Measurements from ENCODE around the gene OR5H6.

Gene OR5H6

DNA sequence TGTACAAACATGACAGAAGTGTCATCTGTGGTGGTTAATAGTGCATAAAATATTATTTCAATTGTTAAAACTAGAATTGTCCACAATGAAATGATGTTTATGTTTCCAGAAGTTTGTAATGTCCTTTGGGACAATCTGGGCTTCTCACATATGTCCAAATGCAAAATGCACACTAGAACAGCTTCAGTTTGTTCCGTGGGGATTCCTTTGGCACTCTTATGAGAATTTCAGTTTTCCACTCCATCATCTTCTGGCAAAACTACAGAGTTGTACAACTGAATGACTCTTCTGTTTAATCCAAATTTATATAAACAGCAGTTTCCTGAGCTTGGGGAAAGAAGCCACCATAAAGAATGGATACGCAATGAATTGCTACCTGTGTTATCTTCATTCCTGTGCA lies 2.0 kb upstream of the OR5H6 start:
- Histone ChIP-seq H3K27ac (ENCODE audit: low read depth, low read length) (no peak overlapping the region), H3F3A (ENCODE audit: control insufficient read depth, insufficient read depth) (no peaks in the 10 kb centered on the region), H3K27me3 (ENCODE audit: control insufficient read depth, low read length) (no peaks in the 10 kb centered on the region), H3K36me3 (ENCODE audit: control insufficient read depth, low read length) (no peaks in the 10 kb centered on the region), H3K79me2 (ENCODE audit: control insufficient read depth, low read length) (no peaks in the 10 kb centered on the region), H3K9me2 (replicated peaks; ENCODE audit: control insufficient read depth, low read length) (no peaks in the 10 kb centered on the region), H3K4me3 (ENCODE audit: low read length) (no peak overlapping the region), H3K9me3 (ENCODE audit: control insufficient read depth, insufficient read depth, low read length) (no peaks in the 10 kb centered on the region), H3K4me1 (ENCODE audit: control insufficient read depth, low read length) (no peaks in the 10 kb centered on the region), H4K20me1 (ENCODE audit: control insufficient read depth, insufficient read depth, low read depth, low read length) (no peaks in the 10 kb centered on the region), H3K4me2 (ENCODE audit: low read length) (no peak overlapping the region)
- TF ChIP-seq EZH2phosphoT487 (IDR thresholded peaks at IDR 0.05; ENCODE audit: borderline replicate concordance, low read length) = no peak
- TF ChIP-seq, protein P1, sequence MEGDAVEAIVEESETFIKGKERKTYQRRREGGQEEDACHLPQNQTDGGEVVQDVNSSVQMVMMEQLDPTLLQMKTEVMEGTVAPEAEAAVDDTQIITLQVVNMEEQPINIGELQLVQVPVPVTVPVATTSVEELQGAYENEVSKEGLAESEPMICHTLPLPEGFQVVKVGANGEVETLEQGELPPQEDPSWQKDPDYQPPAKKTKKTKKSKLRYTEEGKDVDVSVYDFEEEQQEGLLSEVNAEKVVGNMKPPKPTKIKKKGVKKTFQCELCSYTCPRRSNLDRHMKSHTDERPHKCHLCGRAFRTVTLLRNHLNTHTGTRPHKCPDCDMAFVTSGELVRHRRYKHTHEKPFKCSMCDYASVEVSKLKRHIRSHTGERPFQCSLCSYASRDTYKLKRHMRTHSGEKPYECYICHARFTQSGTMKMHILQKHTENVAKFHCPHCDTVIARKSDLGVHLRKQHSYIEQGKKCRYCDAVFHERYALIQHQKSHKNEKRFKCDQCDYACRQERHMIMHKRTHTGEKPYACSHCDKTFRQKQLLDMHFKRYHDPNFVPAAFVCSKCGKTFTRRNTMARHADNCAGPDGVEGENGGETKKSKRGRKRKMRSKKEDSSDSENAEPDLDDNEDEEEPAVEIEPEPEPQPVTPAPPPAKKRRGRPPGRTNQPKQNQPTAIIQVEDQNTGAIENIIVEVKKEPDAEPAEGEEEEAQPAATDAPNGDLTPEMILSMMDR (IDR thresholded peaks at IDR 0.05; ENCODE audit: low read depth, low read length, poor library complexity, severe bottlenecking) = no peak

DNA sequence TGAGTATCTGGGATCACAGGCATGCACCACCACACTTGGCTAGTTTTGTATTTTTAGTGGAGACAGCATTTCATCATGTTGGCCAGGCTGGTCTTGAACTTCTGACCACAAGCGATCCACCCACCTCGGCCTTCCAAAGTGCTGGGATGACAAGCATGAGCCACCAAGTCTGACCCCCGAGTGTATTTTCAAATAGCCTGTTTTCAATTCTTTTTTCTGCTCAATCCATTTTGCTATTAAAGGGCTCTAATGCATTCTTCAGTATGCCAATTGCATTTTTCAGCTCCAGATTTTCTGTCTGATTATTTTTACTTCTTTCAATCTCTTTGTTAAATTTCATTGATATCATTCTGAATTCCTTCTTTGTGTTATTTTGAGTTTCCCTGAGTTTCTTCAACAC lies 5.8 kb downstream of the OR5H6 start:
- Histone ChIP-seq H3K79me2 (ENCODE audit: control insufficient read depth, low read length) (no peaks in the 10 kb centered on the region), H3K4me2 (ENCODE audit: low read length) (no peak overlapping the region), H3K4me3 (ENCODE audit: low read length) (no peak overlapping the region), H3K27me3 (ENCODE audit: control insufficient read depth, low read length) (no peaks in the 10 kb centered on the region), H4K20me1 (ENCODE audit: control insufficient read depth, insufficient read depth, low read depth, low read length) (no peaks in the 10 kb centered on the region), H3K36me3 (ENCODE audit: control insufficient read depth, low read length) (no peaks in the 10 kb centered on the region), H3F3A (ENCODE audit: control insufficient read depth, insufficient read depth) (no peaks in the 10 kb centered on the region), H3K9me2 (replicated peaks; ENCODE audit: control insufficient read depth, low read length) (no peaks in the 10 kb centered on the region), H3K27ac (ENCODE audit: low read depth, low read length) (no peak overlapping the region), H3K4me1 (ENCODE audit: control insufficient read depth, low read length) (no peaks in the 10 kb centered on the region), H3K9me3 (ENCODE audit: control insufficient read depth, insufficient read depth, low read length) (no peaks in the 10 kb centered on the region)
- TF ChIP-seq, protein P1 (IDR thresholded peaks at IDR 0.05; ENCODE audit: low read depth, low read length, poor library complexity, severe bottlenecking) = no peak
- no peak for TF ChIP-seq EZH2phosphoT487 (IDR thresholded peaks at IDR 0.05; ENCODE audit: borderline replicate concordance, low read length)

DNA sequence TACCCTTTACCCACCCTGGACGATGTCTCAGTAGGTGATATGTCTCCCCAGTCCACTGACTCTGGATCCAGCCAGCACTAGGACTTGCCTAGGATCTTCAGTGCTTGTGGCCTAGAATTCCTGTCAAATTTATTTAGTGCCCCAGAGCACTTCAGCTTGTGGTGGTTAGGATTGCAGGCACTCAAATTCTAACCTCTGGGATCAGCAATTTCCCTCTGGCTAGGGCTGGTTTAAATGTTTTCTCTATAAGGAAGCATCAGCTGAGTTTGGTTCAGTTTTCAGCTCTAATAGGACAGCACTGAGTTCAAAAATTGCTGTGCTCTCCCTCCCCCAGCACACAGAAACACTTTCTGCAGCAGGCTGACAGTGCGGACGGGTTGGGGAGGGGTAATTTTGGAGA lies 8.1 kb downstream of the OR5H6 start:
- Histone ChIP-seq H3K27me3 (ENCODE audit: control insufficient read depth, low read length) (no peaks in the 10 kb centered on the region), H3F3A (ENCODE audit: control insufficient read depth, insufficient read depth) (no peaks in the 10 kb centered on the region), H3K79me2 (ENCODE audit: control insufficient read depth, low read length) (no peaks in the 10 kb centered on the region), H3K9me2 (replicated peaks; ENCODE audit: control insufficient read depth, low read length) (no peaks in the 10 kb centered on the region), H3K4me3 (ENCODE audit: low read length) (no peak overlapping the region), H3K4me1 (ENCODE audit: control insufficient read depth, low read length) (no peaks in the 10 kb centered on the region), H4K20me1 (ENCODE audit: control insufficient read depth, insufficient read depth, low read depth, low read length) (no peaks in the 10 kb centered on the region), H3K4me2 (ENCODE audit: low read length) (no peak overlapping the region), H3K36me3 (ENCODE audit: control insufficient read depth, low read length) (no peaks in the 10 kb centered on the region), H3K27ac (ENCODE audit: low read depth, low read length) (no peak overlapping the region), H3K9me3 (ENCODE audit: control insufficient read depth, insufficient read depth, low read length) (no peaks in the 10 kb centered on the region)
- TF ChIP-seq, protein P1 (IDR thresholded peaks at IDR 0.05; ENCODE audit: low read depth, low read length, poor library complexity, severe bottlenecking) = no peak

DNA sequence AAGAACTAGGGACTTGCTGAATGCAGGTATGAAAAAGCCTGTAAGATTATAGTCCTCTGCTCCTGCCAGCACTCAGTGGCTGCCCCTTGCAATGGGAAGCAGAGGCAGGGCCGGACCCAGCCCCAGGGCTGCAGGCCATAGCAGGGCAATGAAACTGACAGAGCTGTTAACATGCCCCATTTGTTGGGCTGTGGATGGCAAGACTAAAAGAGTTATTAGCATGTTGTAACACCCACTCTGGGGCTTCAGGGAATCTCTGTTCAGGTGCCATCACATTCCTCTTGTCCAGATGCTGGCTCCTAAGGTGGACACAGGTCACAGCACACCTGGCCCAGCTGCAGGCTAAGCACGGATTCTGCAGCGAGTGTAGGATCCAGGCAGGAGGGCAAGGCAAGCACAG lies 10.9 kb downstream of the OR5H6 start:
- Histone ChIP-seq H3K4me2 (ENCODE audit: low read length) (no peak overlapping the region), H3K9me3 (ENCODE audit: control insufficient read depth, insufficient read depth, low read length) (no peaks in the 10 kb centered on the region), H3K79me2 (ENCODE audit: control insufficient read depth, low read length) (no peaks in the 10 kb centered on the region), H3K9me2 (replicated peaks; ENCODE audit: control insufficient read depth, low read length) (no peaks in the 10 kb centered on the region), H3K4me3 (ENCODE audit: low read length) (no peak overlapping the region), H3K27ac (ENCODE audit: low read depth, low read length) (no peak overlapping the region), H3K27me3 (ENCODE audit: control insufficient read depth, low read length) (no peaks in the 10 kb centered on the region), H4K20me1 (ENCODE audit: control insufficient read depth, insufficient read depth, low read depth, low read length) (no peaks in the 10 kb centered on the region), H3K4me1 (ENCODE audit: control insufficient read depth, low read length) (no peaks in the 10 kb centered on the region), H3K36me3 (ENCODE audit: control insufficient read depth, low read length) (no peaks in the 10 kb centered on the region), H3F3A (ENCODE audit: control insufficient read depth, insufficient read depth) (no peaks in the 10 kb centered on the region)
- TF ChIP-seq EZH2phosphoT487 (IDR thresholded peaks at IDR 0.05; ENCODE audit: borderline replicate concordance, low read length) = no peak
- TF ChIP-seq, protein P1 (IDR thresholded peaks at IDR 0.05; ENCODE audit: low read depth, low read length, poor library complexity, severe bottlenecking) = no peak

All from DOHH2 (cell line).